Fibroblast of skin of left quadriceps (primary cell): ENCODE results near the gene SIMC1.
"Not testable (repeated sequence)": the region's sequence is repeated elsewhere in the genome, so short reads cannot be mapped to it uniquely, and the experiment has no call there.

ENCODE experiments used
- DNase-seq, 2 experiments: peaks; one replicate each; pipeline ENCODE4 v3.0.0-alpha.2; 2013; ENCODE audit warnings: low read depth in 2 of 2

SIMC1 gene

DNA sequence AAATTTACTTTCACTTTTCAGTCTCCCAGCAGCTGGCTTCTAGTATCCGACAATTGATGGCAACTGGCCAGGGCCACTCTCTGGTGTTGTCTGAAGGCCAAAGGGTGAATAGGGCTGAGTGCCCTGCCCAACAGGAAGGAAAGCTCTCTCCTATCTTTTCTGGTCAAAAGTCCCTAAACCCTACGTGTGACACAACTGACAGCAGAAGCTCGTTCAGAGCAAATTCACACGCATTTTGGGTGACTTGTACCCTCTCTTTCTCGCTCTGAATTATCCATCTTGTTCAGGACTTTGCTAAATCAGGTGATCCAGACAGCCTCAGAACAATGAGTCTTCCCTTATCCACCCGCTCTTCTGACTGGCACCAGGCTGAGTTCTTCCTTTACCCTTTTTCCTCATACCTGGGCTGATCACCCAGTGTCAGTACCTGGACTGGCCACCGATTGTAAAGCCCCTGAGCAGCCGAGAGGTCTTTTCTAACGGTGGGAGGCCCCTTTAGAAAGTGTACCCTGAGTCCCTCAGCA lies 21.8 kb upstream of the SIMC1 start:
- DNase-seq = not testable (repeated sequence)

DNA sequence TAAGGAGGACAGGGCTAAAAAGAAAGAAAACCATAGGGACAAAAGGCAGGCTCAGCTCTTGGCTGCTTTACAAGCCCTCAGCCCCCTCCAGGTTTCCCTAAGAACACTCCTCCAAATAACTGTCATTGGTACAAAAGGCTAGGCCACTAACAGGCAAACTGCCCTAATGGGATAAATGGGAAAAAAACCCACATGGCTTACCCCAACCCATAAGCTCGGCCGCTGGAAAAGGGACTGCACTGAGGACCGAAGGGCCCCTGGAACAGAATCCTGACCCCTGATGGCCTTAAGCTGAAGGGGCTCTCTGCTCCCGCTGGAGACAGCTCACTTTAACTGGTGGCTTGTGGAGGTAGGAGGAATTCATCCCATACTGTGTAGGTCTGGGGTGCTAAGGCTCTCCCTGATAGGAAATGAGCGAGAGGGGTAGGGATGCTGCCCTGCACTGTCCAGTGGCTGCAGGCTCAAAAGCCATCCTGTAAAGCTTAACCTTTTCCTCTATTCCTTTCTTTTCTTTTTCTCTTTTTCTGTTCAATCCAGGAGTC lies 21.0 kb upstream of the SIMC1 start:
- not testable (repeated sequence) for DNase-seq

GRCh38 chr5:176217764-176218163 lies 20.5 kb upstream of the SIMC1 start:
- not testable (repeated sequence) for DNase-seq

- DNase-seq = not testable (repeated sequence)
Observed at GRCh38 chr5:176222006-176222405, 16.2 kb upstream of the SIMC1 start.

GRCh38 chr5:176228358-176228757 lies 9.9 kb upstream of the SIMC1 start:
- not testable (repeated sequence) for DNase-seq

DNA sequence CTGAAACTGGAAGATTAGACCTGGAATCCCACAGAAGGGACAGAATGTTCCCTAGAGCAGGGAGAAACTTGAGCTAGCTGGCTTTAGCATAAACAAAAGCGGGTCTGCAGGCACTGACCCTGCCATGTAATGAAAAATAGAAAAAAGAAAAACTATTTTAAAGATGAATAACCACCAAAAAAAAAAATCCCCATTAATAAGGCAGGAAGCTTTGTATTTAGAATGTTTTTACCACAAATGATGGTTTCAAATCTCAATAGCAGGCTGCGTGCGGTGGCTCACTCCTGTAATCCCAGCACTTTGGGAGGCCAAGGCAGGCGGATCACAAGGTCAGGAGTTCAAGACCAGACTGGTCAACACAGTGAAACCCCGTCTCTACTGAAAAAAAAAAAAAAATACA lies 5.0 kb upstream of the SIMC1 start:
- DNase-seq = not testable (repeated sequence)

DNA sequence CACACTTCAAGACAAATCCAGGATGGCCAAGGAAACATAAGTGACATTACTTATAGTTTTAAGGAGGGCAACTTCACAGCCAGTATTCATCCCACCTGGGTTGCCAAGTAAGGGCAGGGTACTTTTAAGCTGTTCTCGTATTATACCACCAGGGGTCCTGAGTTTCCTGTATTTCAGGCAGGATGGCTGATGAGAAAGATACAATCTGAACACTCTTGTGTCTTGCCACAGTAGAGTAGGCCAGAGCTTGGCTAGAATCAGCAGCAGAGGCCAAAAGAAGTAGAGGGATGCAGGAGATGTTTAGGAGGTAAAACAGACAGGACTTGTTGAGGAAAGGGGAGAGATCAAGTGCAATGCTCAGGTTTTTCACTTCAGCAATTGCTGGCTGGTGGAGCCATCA lies 3.1 kb upstream of the SIMC1 start:
- DNase-seq = peak in 1 of 2 experiments; percentile 4

DNA sequence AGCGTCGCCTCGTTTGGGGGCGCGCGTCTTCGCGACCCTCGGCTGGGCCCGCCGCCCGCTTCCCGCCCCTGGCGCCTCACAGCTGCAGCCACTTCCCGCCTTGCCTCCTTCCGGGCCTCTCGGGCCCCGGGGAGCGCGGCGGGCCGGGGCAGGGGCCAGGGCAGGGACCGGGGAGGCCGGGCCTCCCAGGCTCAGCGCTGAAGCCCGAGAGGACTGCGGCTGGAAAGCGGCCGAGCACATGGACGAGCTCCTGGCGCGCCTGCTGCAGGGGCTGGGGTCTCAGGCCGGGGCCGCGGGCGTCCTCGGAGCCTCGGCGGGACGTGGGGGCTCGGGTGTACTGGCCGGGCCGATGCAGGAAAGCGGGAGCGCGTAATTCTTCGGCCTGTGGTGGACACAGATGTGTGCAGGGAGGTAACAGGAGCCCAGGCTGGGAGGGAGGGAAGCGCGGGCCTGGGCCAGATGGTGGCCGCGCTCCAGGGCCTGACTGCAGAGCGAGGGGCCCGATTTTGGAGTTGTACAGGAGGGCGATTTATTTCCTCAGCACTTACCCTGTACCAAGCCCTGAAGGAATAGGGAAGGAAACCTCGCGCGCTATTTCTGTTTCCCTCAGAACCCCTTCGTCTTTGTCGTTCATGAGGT lies 540 bp downstream of the SIMC1 start:
- DNase-seq = not testable (repeated sequence)

- DNase-seq = not testable (repeated sequence)
Observed at GRCh38 chr5:176239304-176239703, 1.1 kb downstream of the SIMC1 start.

- DNase-seq = not testable (repeated sequence)
Observed at GRCh38 chr5:176244318-176244717, 6.1 kb downstream of the SIMC1 start.

GRCh38 chr5:176245074-176245473 lies 6.8 kb downstream of the SIMC1 start:
- DNase-seq = not testable (repeated sequence)

- DNase-seq = not testable (repeated sequence)
Observed at GRCh38 chr5:176245489-176245888, 7.3 kb downstream of the SIMC1 start.

- not testable (repeated sequence) for DNase-seq
Observed at GRCh38 chr5:176250691-176251090, 12.5 kb downstream of the SIMC1 start.

DNA sequence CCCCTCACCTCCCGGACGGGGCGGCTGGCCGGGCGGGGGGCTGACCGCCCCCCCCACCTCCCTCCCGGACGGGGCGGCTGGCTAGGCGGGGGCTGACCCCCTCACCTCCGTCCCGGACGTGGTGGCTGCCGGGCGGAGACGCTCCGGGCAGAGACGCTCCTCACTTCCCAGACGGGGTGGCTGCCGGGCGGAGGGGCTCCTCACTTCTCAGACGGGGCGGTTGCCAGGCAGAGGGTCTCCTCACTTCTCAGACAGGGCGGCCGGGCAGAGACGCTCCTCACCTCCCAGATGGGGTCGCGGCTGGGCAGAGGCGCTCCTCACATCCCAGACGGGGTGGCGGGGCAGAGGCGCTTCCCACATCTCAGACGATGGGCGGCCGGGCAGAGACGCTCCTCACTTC lies 13.9 kb downstream of the SIMC1 start:
- not testable (repeated sequence) for DNase-seq

- not testable (repeated sequence) for DNase-seq
Observed at GRCh38 chr5:176253370-176254065, 15.3 kb downstream of the SIMC1 start.

GRCh38 chr5:176254066-176254393 lies 15.8 kb downstream of the SIMC1 start:
- DNase-seq = not testable (repeated sequence)

GRCh38 chr5:176257871-176258505 lies 19.8 kb downstream of the SIMC1 start:
- DNase-seq = not testable (repeated sequence)

- not testable (repeated sequence) for DNase-seq
Observed at GRCh38 chr5:176260682-176261081, 22.5 kb downstream of the SIMC1 start.

GRCh38 chr5:176266448-176266847 lies 28.2 kb downstream of the SIMC1 start:
- DNase-seq = not testable (repeated sequence)

DNA sequence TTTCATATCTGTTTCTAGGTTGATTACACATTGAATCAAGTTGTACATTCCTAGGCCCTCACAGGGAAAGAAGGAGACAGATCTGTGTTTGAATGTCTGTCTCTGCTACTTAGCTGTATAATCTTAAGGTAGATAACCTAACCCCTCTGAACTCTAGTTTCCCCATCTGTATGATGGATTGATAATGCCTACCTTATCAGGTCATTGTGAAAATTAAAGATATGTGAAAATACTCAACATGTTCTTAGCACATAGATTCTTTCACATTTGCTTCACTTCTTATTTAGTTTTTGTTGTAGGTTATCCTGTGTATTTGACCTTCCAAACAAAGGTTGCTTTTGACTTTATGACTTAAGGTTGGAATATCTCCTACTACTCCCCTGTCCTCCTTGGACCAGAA lies 50.8 kb downstream of the SIMC1 start:
- not testable (repeated sequence) for DNase-seq

GRCh38 chr5:176290057-176290840 lies 52.0 kb downstream of the SIMC1 start:
- not testable (repeated sequence) for DNase-seq
